Measurements from ENCODE around the gene LRRC40. TPM values are rescaled to one million over a fixed set of nuclear protein-coding genes. Genes with fewer than 3 reads are reported as not detected.
A peak's percentile ranks its signal among the peaks of the same experiment; 100 is the strongest.

LRRC40 gene
- total RNA-seq, 2 experiments from 2014 or later, result 12.4 to 13.3 TPM

GRCh38 chr1:70224954-70225353, 19.6 kb upstream of the LRRC40 start:
- Mint-ChIP-seq H3K27ac (peak overlapping the region; percentile 97), H3K4me1 (ENCODE audit: low read depth) (peaks cover 78% of the 10 kb centered on the region), H3K27me3 (no peaks in the 10 kb centered on the region), H3K9me3 (no peaks in the 10 kb centered on the region), H3K4me3 (peak overlapping the region; percentile 92), H3K36me3 (ENCODE audit: low read depth) (peaks cover 83% of the 10 kb centered on the region)
- TF ChIP-seq CTCF (IDR thresholded peaks at IDR 0.05), result no peak
- CTCF ChIA-PET, result no interaction called here
- DNase-seq (no peak), ATAC-seq (ENCODE audit: poor library complexity) (no peak)
- intact Hi-C loops (cut with DNase I, micrococcal nuclease), result loop anchor here (5.0 kb wide), 3 partner anchors 127 to 852 kb away; partner anchors contain the start of genes ANKRD13C (in 2 of the 2) and CTH (in 2 of the 2)
- no peak overlapping the region for H3K27ac ChIP-seq (ENCODE audit: low read depth in 1 of 2, low read length in 2 of 2)
- H3K36me3 ChIP-seq (ENCODE audit: insufficient read depth, low read length), result peaks cover 55% of the 10 kb centered on the region
- H3K9me3 ChIP-seq (ENCODE audit: control insufficient read depth in 1 of 2, insufficient read depth in 1 of 2, low read length in 2 of 2), result no peaks in the 10 kb centered on the region
- no peaks in the 10 kb centered on the region for H3K27me3 ChIP-seq (ENCODE audit: control insufficient read depth in 1 of 2, insufficient read depth in 2 of 2, low read length in 2 of 2)
- H3K4me1 ChIP-seq (ENCODE audit: insufficient read depth, low read length), result peaks cover 10% of the 10 kb centered on the region
- no peak overlapping the region for H3K4me3 ChIP-seq (ENCODE audit: low read length)
- POLR2A ChIA-PET, result no interaction called here

GRCh38 chr1:70222716-70223235, 17.4 kb upstream of the LRRC40 start:
- Mint-ChIP-seq H3K4me3 (peak overlapping the region; percentile 92), H3K4me1 (ENCODE audit: low read depth) (peaks cover 73% of the 10 kb centered on the region), H3K36me3 (ENCODE audit: low read depth) (peaks cover 63% of the 10 kb centered on the region), H3K27me3 (no peaks in the 10 kb centered on the region), H3K27ac (peak overlapping the region; percentile 97), H3K9me3 (no peaks in the 10 kb centered on the region)
- peaks cover 10% of the 10 kb centered on the region for H3K4me1 ChIP-seq (ENCODE audit: insufficient read depth, low read length)
- no peaks in the 10 kb centered on the region for H3K9me3 ChIP-seq (ENCODE audit: control insufficient read depth in 1 of 2, insufficient read depth in 1 of 2, low read length in 2 of 2)
- ChIA-PET POLR2A (interaction anchor here (1.0 to 2.3 kb wide), 4 partner anchors 11 to 131 kb away, joined by 3 to 30 read pairs (median 11); partner anchors contain the start of gene ANKRD13C), CTCF (no interaction called here)
- no peaks in the 10 kb centered on the region for H3K27me3 ChIP-seq (ENCODE audit: control insufficient read depth in 1 of 2, insufficient read depth in 2 of 2, low read length in 2 of 2)
- no peak for TF ChIP-seq CTCF (IDR thresholded peaks at IDR 0.05)
- intact Hi-C loops (cut with DNase I, micrococcal nuclease), result loop anchor here (5.0 kb wide), 3 partner anchors 130 to 855 kb away; partner anchors contain the start of genes ANKRD13C (in 2 of the 2) and CTH (in 2 of the 2)
- peak overlapping the region; percentile 91 to 94 for H3K27ac ChIP-seq (ENCODE audit: low read depth in 1 of 2, low read length in 2 of 2)
- no peak overlapping the region for H3K4me3 ChIP-seq (ENCODE audit: low read length)
- H3K36me3 ChIP-seq (ENCODE audit: insufficient read depth, low read length), result peaks cover 37% of the 10 kb centered on the region
- ATAC-seq (ENCODE audit: poor library complexity) (no peak), DNase-seq (no peak)

- Mint-ChIP-seq H3K27ac (peak within 1 kb of the TSS; percentile 97), H3K4me3 (peak within 1 kb of the TSS; percentile 92), H3K4me1 (ENCODE audit: low read depth) (peaks cover 60% of the 10 kb centered on the region), H3K9me3 (no peaks in the 10 kb centered on the region), H3K36me3 (ENCODE audit: low read depth) (peaks cover 65% of the 10 kb centered on the region), H3K27me3 (no peaks in the 10 kb centered on the region)
- intact Hi-C loops (cut with DNase I, micrococcal nuclease), result loop anchor here (1.0 to 5.0 kb wide), 4 partner anchors 16 to 856 kb away; partner anchors contain the start of genes ANKRD13C (in 2 of the 2), CTH (in 2 of the 2) and LRRC40 (in 1 of the 2)
- Histone ChIP-seq H3K4me3 (ENCODE audit: low read length) (peak within 1 kb of the TSS; percentile 71), H3K4me1 (ENCODE audit: insufficient read depth, low read length) (peaks cover 10% of the 10 kb centered on the region), H3K27ac (ENCODE audit: low read depth in 1 of 2, low read length in 2 of 2) (peak within 1 kb of the TSS; percentile 91 to 94), H3K27me3 (ENCODE audit: control insufficient read depth in 1 of 2, insufficient read depth in 2 of 2, low read length in 2 of 2) (no peaks in the 10 kb centered on the region), H3K36me3 (ENCODE audit: insufficient read depth, low read length) (peaks cover 35% of the 10 kb centered on the region), H3K9me3 (ENCODE audit: control insufficient read depth in 1 of 2, insufficient read depth in 1 of 2, low read length in 2 of 2) (no peaks in the 10 kb centered on the region)
- POLR2A ChIA-PET, result interaction anchor here (0.6 to 3.1 kb wide), 14 partner anchors 12 to 860 kb away, joined by 3 to 128 read pairs (median 4); partner anchors contain the start of genes ANKRD13C, CTH, LRRC40 and ZRANB2
- CTCF ChIA-PET, result interaction anchor here (1.0 to 2.7 kb wide), 4 partner anchors 10 to 860 kb away, joined by 3 to 15 read pairs (median 8); partner anchors contain the start of genes LRRC40 and ZRANB2
- DNase-seq (peak; percentile 95 to 99 (median 98)), ATAC-seq (ENCODE audit: poor library complexity) (peak; percentile 93)
- TF ChIP-seq CTCF (IDR thresholded peaks at IDR 0.05), result peak; percentile 9
Measured at GRCh38 chr1:70221238-70222121, 16.1 kb upstream of the LRRC40 start, which contains the start of gene SRSF11. Gene SRSF11, plus strand, starts transcription at chr1:70221380. Its CDS starts 257 bp downstream, at chr1:70221637.
